GM13976 (cell line): Measurements from ENCODE around the gene CLNK.

Experiments used
- DNase-seq: peaks from one replicate; pipeline ENCODE4 v3.0.0; 2012; ENCODE audit warnings: low spot score
- in situ Hi-C: fragments of 300-500 bp; cut with MboI; formaldehyde crosslinking; loops from one replicate; pipeline ENCODE4 v1.12.0; 2022; ENCODE audit warnings: low sequenced_read_pairs, mixed read lengths, inconsistent platforms; ENCODE audit not compliant: unreplicated experiment
- TF ChIP-seq, protein P1 (sequence below): IDR thresholded peaks from 2 replicates; pipeline ENCODE4 v1.5.1; 2012; ENCODE audit warnings: borderline replicate concordance, mild to moderate bottlenecking; ENCODE audit not compliant: insufficient read depth; ENCODE audit errors: extremely low read depth, missing control alignments, control extremely low read depth

CLNK gene

DNA sequence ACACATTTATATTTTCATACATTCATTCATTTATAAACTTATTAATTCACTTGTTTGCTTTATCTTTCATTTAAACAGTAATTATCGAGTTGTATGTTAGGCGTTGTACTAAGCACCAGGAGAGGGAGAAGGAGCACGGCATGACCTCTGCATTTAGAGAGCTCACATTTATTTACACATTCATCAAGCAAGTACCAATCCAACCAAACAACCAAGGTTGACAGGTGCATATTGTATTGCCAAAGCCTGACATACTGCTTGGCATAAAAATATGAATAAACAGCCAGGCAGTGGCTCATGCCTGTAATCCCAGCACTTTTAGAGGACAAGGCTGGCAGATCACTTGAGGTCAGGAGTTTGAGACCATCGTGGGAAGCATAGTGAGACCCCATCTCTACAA lies 37.0 kb upstream of the CLNK start:
- TF ChIP-seq, protein P1, sequence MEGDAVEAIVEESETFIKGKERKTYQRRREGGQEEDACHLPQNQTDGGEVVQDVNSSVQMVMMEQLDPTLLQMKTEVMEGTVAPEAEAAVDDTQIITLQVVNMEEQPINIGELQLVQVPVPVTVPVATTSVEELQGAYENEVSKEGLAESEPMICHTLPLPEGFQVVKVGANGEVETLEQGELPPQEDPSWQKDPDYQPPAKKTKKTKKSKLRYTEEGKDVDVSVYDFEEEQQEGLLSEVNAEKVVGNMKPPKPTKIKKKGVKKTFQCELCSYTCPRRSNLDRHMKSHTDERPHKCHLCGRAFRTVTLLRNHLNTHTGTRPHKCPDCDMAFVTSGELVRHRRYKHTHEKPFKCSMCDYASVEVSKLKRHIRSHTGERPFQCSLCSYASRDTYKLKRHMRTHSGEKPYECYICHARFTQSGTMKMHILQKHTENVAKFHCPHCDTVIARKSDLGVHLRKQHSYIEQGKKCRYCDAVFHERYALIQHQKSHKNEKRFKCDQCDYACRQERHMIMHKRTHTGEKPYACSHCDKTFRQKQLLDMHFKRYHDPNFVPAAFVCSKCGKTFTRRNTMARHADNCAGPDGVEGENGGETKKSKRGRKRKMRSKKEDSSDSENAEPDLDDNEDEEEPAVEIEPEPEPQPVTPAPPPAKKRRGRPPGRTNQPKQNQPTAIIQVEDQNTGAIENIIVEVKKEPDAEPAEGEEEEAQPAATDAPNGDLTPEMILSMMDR: no peak
- in situ Hi-C loops: no loop called here
- no peak for DNase-seq

DNA sequence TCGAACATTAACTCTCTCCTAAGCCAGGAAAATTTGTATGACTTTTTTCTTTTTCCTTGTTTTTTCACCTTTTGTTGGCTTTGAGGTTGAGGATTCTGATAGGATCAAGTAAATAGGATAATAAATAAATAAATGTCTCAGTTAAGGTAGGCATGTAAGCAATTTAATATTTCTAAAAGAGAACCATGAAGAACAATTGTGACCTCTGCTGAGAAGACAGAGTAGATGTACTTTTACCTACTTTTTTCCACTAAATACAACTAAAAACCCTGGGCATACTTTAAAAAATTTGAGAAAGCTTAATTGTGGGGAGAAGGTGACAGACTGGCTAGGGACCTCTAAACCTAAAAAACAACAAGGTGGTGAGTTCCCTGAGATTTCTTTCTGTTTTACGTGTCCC lies 31.6 kb upstream of the CLNK start:
- in situ Hi-C loops: no loop called here
- DNase-seq: no peak
- TF ChIP-seq, protein P1: no peak

DNA sequence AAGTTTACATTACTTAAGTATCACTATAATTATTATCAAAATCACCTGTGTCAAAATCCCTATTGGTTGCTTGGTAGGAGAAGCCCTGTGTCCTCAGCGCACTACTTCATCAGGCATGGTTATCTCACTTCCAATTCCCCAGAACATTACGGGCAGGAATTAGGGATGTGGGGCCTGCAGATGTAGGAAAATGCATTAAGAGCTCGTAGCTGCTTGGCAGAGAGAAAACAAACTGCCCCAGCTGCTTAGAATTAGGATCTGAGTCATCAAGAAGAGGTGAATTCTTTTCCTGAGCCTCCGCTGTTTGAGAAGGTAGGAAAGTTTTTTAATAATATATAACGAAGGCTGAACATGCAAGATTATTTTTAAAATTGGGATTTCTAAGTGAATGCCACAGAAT lies 31.1 kb upstream of the CLNK start:
- DNase-seq: no peak
- in situ Hi-C loops: no loop called here
- TF ChIP-seq, protein P1: no peak

DNA sequence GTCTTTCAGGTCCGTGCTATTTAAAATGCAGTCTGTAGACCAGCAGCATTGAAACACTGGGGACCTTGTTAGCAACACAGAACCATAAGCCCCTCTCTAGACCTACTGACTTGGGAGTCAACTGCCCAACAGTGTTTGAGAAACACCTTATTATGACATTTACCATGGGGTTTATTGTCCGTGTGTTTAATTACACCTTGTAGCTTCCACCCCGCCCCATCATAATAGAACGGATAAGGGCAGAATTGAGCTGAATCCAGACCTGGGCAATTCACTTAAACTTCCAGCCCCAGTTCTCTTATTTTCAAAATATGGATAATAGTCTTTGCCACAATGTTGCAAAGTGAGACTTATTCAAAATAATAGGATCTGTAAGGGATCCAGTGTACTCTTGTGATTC lies 30.6 kb upstream of the CLNK start:
- TF ChIP-seq, protein P1: no peak
- no peak for DNase-seq
- in situ Hi-C loops: no loop called here

DNA sequence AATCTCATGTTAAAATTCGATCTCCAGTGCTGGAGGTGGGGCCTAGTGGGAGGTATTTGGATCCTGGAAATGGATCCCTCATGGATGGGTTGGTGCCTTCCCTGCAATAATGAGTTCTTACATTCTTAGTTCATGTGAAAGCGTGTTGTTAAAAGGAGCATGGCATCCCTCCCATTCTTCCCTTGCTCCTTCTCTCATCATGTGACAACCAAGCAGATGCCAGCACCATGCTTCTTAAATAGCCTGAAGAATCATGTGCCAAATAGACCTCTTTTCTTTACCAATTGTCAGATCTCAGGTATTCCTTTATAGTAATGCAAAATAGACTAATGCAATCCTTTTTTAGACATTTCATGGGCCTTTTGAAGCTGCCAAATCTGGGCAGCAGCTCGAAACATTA lies 29.0 kb upstream of the CLNK start:
- TF ChIP-seq, protein P1: no peak
- in situ Hi-C loops: no loop called here
- no peak for DNase-seq

DNA sequence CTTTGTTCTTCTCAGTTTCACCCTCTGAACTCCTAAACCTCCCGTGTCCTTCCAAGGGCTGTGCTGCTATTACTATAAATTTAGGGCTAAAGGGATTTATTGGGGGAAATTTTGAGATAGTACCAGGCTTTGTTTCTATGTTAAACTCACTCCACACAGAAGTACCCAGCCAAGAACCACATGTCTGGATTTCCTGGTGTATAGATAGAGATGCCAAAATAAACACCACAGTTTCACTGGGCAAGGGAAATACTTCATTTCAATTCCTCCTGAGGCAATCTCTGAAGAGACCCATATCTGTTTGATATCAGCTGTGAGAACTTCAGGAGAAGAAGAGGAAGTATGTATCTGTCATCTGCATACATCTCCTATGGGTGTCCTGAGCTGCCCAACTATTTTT lies 21.7 kb upstream of the CLNK start:
- DNase-seq: no peak
- TF ChIP-seq, protein P1: no peak
- in situ Hi-C loops: no loop called here

DNA sequence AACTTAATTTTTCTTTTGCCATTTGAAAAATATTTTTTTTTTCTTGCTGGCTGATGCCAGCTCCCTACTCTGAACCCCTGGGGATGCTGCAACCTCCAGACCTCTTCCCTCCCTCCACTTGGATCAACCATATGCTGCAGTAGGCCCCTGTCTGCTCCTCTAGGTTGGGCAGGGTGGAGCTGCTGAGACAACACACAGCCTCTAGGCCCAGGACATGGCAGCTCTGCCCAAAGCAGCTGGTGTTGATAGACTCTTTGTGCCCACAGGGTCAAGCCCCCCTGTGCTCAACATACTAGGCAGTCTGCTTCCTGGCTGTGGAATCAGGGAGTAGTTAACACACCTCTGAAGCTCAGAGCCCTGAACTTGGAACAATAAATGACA lies 19.9 kb upstream of the CLNK start:
- in situ Hi-C loops: no loop called here

More for the DNA sequence above, 19.9 kb upstream of the CLNK start:
- no peak for DNase-seq
- TF ChIP-seq, protein P1: no peak
